IMR-90 (cell line): ENCODE data around the gene TMEM208.

ENCODE experiments used
- NFE2L2 ChIP-seq: fragments of 150-350 bp; IDR thresholded peaks from 2 replicates; pipeline ENCODE4 v1.6.1; 2016; ENCODE audit warnings: low read depth, mild to moderate bottlenecking, low read length
- RAD21 ChIP-seq: IDR thresholded peaks from 2 replicates; pipeline ENCODE4 v1.6.1; 2012; ENCODE audit warnings: low read length, improper control_type of control experiment

DNA sequence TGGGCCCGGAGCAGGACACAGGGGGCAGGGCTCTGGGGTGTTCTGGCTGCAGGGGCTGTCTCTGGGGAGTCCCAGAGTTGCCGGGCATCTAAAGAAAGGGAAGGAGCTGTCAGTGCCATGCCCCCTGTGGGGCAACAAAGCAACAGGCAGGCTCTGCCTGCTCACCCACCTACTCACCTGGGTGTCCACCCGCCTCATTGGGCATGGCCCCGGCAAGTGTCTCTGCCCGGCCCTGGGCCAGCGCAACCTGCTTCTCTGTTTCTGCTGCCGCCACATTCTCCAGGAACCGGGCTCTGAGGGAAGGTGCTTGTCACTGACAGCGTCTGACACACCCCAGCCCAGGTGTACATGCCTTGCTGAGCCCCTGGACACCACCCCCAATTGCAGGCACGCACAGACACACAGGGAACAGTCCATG lies 7.3 kb downstream of the TMEM208 start:
- no peak for TF ChIP-seq RAD21
- TF ChIP-seq NFE2L2, result no peak
